ENCODE data around the gene LMAN2. TPM values are rescaled to one million over a fixed set of nuclear protein-coding genes. Genes with fewer than 3 reads are reported as not detected.
"Not testable (repeated sequence)": the region's sequence is repeated elsewhere in the genome, so short reads cannot be mapped to it uniquely, and the experiment has no call there.

The LMAN2 gene
- total RNA-seq, 1 donor from 2014 or later: 88.9 TPM

DNA sequence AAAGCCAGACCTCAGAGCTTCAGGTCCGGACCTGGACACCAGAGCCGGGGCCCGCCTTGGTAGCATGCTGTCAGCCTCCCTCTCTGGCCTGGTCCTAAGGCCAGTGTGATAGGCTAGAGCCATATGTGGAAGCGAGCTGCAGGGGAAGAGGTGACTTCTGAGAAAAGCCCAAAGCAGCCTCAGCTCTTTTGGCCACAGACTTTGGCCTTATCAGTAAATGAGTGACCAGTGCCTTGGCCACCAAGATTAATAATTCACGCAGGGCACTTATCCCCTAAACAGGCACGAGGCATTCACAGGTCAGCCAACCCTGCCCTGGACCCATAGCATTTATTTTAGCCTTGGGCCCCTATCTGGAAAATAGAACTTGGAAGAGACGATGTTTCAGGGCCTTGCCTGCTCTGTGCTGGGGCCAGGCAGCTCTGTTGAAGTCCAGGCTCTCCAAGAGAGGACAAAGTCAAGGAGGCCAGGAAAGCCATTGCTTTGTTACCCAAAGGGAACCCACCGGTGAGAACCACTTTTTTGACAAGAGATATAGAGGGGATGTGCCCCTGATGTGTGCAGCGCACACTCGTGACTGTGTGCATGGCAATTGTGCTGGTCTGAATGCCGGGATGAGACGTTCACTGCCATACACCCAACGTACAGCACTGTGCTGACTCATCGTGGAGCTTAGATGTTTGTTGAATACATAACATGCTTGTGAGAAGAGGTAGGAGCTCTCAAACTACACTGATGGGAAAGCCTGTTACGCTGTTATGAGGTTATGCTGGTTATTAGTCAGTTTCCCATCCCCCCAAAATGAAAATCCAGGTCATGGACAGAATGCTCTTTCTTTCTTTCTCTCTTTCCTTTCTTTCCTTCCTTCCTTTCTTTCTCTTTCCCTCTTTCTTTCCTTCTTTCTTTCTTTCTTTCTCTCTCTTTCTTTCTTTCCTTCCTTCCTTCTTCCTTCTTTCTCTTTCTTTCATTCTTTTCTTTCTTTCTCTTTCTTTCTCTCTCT lies 27.7 kb upstream of the LMAN2 start:
- FAIRE-seq: no peak
- DNase-seq (ENCODE audit: low spot score in 2 of 2): no peak

- no peak for DNase-seq (ENCODE audit: low spot score in 2 of 2)
- FAIRE-seq: no peak
Observed at GRCh38 chr5:177377851-177378776, 26.6 kb upstream of the LMAN2 start.

GRCh38 chr5:177376107-177376506 lies 24.6 kb upstream of the LMAN2 start:
- no peak for FAIRE-seq
- DNase-seq (ENCODE audit: low spot score in 2 of 2): no peak

- FAIRE-seq; DNase-seq (ENCODE audit: low spot score in 2 of 2): not testable (repeated sequence)
Observed at GRCh38 chr5:177375516-177375915, 24.0 kb upstream of the LMAN2 start.

DNA sequence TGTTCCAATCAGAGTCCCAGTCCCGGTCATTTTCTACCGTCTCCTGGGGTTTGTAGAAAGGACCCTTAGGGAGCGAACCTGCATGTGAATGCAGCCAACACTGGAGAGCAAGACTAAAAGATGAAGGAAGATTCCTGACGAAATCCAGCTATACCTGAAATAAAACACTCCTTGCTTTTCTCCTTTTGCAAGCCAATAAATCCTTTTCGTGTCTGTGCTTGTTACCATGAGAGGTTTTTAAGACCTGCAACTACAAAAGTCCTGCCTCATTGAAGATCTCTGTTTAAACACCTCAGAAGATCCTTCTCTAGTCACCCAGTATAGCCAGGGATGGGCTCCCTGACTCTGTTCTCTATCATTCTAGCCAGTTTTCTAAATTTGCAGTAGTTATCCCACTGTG lies 22.7 kb upstream of the LMAN2 start:
- DNase-seq (ENCODE audit: low spot score in 2 of 2): no peak
- no peak for FAIRE-seq

- FAIRE-seq: no peak
Observed at GRCh38 chr5:177373806-177374205, 22.3 kb upstream of the LMAN2 start.

GRCh38 chr5:177372910-177373309 lies 21.4 kb upstream of the LMAN2 start:
- no peak for DNase-seq (ENCODE audit: low spot score in 2 of 2)
- FAIRE-seq: no peak

More at GRCh38 chr5:177373806-177374205, 22.3 kb upstream of the LMAN2 start:
- no peak for DNase-seq (ENCODE audit: low spot score in 2 of 2)

DNA sequence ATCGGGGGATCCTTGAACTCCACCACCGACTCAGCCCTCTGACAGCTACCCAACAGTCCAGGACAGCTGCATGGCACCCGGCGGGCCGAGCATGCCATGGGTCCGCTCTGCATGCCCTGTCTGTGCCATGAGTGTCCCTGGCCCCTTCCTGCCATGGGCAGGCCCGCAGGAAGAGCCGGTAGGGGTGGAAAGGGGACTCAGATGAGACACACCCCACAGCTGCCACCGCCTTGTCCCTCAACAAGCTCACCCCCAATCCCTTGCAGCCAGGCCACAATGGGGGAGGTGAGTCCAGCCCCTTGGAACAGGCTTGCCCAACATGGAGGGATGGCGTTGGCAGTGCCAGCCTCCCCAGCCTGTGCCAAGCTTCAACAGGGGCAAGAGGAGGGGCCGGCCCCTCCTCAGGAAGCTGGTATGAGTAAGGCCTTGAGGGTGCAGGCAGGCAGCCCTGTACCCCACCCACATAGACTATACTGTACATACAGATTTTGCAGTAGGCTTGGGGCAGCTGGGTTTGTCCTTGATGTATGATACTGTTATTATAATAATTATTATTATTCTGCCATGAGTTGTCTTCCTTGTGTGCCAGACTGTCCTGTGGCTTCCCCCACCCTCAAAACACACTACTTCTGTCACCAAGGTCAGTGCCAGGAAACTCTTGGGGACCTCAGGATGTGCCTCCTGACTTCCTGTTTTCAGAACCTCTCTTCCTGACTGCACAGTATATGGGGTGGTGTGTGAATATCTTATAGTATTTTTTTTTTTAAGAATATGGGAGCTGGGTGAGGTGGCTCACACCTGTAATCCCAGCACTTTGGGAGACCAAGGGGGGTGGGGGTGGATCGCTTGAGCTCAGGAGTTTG lies 20.8 kb upstream of the LMAN2 start:
- no peak for FAIRE-seq
- DNase-seq (ENCODE audit: low spot score in 2 of 2): no peak

DNA sequence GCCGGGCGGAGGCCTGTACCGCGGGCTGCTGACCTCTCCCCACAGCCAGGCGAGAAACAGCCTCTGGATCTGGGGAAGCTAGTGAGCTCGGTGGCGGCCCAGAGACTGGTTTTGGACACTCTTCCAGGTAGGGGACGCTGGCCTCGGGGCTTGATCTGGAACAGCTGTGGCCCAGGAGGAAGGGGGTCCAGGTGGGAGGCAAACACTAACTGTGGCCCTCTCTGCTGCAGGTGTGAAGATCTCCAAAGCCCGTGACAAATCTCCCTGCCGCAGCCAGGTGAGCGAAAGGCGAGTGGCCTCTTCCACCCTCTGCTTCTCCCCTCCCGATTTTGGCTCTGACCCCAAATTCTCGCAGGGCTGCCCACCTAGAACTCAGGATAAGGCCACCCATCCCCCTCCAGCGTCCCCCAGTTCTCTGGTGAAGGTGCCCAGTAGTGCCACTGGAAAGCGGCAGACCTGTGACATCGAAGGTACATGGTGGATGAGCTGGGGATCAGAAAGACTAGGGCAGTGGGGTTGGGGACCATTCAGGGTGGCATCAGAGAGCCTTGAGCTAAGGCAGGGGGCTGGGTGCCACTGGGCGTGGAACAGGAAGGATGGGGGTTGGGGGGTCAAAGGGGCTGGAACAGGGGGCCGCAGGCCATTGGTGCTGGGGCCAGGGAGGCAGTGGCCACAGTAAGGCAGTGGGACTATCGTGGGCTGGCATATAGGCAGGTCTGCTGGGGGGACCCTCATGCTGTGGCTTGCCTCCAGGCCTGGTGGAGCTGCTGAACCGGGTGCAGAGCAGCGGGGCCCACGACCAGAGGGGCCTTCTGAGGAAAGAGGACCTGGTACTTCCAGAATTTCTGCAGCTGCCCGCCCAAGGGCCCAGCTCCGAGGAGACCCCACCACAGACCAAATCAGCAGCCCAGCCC lies 19.9 kb upstream of the LMAN2 start:
- FAIRE-seq (no peak), DNase-seq (ENCODE audit: low spot score in 2 of 2) (no peak)

DNA sequence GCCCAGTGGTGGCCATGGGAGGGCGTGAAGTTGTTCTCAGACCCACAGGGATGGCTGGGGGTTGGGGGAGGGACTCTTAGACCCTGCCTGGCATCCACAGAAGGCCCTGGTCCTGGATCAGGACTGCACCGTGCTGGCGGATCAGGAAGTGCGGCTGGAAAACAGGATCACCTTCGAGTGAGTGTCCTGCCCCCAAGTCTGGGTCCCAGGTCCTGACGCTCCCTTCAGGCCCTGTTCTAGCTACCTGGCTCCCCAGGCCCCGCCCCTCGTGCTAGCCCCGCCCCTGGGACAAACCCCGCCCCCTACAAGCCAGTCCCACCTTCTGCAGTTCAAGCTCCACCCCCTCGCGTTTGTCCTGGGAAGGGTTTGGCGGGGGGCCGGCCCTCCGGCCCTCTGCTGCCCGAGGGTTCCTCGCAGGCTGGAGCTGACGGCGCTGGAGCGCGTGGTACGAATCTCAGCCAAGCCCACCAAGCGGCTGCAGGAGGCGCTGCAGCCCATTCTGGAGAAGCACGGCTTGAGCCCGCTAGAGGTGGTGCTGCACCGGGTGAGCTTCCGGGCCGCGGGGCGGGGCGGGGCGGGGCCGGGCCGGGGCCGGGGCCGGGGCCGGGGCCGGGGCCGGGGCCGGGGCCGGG lies 19.1 kb upstream of the LMAN2 start:
- peak; percentile 54 to 77 for DNase-seq (ENCODE audit: low spot score in 2 of 2)

GRCh38 chr5:177369645-177370440 lies 18.4 kb upstream of the LMAN2 start:
- FAIRE-seq: no peak
- DNase-seq (ENCODE audit: low spot score in 2 of 2): no peak

More for the DNA sequence above, 19.1 kb upstream of the LMAN2 start:
- no peak for FAIRE-seq

DNA sequence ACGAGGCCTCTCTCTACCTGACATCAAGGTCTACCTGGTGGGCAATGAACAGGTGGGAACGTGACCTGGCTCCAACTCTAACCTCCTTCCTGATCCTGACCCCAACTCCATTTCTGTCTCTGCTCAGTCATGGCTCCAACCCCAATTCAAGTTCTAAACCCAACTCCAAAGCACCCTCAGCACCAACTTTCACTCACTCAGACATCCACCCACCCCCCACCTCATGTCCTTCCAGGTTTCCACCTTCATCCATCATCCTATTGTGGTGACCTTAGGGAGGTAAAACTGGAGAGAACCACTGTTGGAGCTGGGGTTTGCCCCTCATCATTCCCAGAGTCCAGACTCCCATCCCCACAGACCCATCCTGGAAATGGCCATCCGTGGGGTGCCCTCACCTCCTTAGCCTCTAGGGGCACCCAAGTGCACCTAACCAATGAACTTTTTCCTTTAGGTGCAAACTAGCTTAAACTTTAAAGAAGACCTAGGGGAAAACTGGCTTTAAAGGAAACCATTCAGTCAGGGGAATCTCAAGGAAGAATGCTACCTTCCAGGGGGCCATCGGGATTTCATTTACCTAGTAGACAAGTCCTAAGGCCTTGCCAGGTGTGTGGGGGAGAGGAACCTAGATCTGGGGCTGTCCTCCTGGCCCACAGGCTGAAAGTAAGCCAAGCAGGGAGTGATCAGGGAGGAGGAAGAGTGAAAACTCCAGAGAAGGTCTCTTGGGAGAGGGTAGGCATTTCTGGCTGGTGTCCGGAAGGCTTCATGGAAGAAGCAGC lies 17.6 kb upstream of the LMAN2 start:
- FAIRE-seq: no peak
- no peak for DNase-seq (ENCODE audit: low spot score in 2 of 2)

- FAIRE-seq (no peak), DNase-seq (ENCODE audit: low spot score in 2 of 2) (no peak)
Observed at GRCh38 chr5:177367981-177368868, 16.8 kb upstream of the LMAN2 start.

DNA sequence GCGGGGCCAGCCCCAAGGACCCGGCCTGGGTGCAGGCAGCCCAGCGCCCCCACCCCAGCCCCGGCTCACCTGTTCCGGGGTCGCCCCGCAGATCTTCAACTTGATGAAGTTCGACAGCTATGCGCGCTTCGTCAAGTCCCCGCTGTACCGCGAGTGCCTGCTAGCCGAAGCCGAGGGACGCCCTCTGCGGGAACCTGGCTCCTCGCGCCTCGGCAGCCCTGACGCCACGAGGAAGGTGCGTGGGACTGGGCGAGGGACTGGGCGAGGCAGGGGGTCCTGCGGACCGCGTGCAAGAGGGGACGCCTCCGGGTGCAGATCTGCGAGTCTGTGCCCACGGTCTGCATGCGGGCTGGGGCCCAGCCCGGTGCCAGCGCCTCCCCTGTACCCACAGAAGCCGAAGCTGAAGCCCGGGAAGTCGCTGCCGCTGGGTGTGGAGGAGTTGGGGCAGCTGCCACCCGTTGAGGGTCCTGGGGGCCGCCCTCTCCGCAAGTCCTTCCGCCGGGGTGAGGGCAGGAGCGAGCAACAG lies 15.9 kb upstream of the LMAN2 start:
- FAIRE-seq: no peak
- no peak for DNase-seq (ENCODE audit: low spot score in 2 of 2)

- FAIRE-seq (no peak), DNase-seq (ENCODE audit: low spot score in 2 of 2) (peak; percentile 76 to 85)
Observed at GRCh38 chr5:177366528-177367322, 15.3 kb upstream of the LMAN2 start.

Data from frontal cortex (tissue), 4 donors.